Measurements from ENCODE around the gene ECT2.
"Not testable (repeated sequence)": the region's sequence is repeated elsewhere in the genome, so short reads cannot be mapped to it uniquely, and the experiment has no call there.

Gene ECT2

GRCh38 chr3:172739462-172739861, 11.1 kb upstream of the ECT2 start:
- DNase-seq = no peak

- DNase-seq = no peak
Measured at GRCh38 chr3:172746475-172746874, 4.1 kb upstream of the ECT2 start.

- no peak for DNase-seq
Measured at GRCh38 chr3:172749230-172749965, 1.1 kb upstream of the ECT2 start.

- no peak for DNase-seq
Measured at GRCh38 chr3:172750069-172750367, 508 bp upstream of the ECT2 start.

- no peak for DNase-seq
Measured at GRCh38 chr3:172751175-172751704, 714 bp downstream of the ECT2 start.

GRCh38 chr3:172752651-172753050, 2.1 kb downstream of the ECT2 start:
- DNase-seq = no peak

- no peak for DNase-seq
Measured at GRCh38 chr3:172753125-172753524, 2.6 kb downstream of the ECT2 start.

GRCh38 chr3:172760416-172760815, 9.9 kb downstream of the ECT2 start:
- DNase-seq = not testable (repeated sequence)

GRCh38 chr3:172766241-172766640, 15.7 kb downstream of the ECT2 start:
- no peak for DNase-seq

- DNase-seq = no peak
Measured at GRCh38 chr3:172766718-172767405, 16.3 kb downstream of the ECT2 start.

GRCh38 chr3:172770382-172770781, 19.9 kb downstream of the ECT2 start:
- DNase-seq = no peak

- DNase-seq = no peak
Measured at GRCh38 chr3:172771672-172772071, 21.1 kb downstream of the ECT2 start.

GRCh38 chr3:172776049-172776717, 25.7 kb downstream of the ECT2 start:
- no peak for DNase-seq

- DNase-seq = no peak
Measured at GRCh38 chr3:172777901-172778300, 27.4 kb downstream of the ECT2 start.

GRCh38 chr3:172782235-172782634, 31.7 kb downstream of the ECT2 start:
- no peak for DNase-seq

GRCh38 chr3:172786036-172786435, 35.5 kb downstream of the ECT2 start:
- DNase-seq = no peak

- DNase-seq = no peak
Measured at GRCh38 chr3:172787019-172787418, 36.5 kb downstream of the ECT2 start.

GRCh38 chr3:172787746-172788145, 37.2 kb downstream of the ECT2 start:
- DNase-seq = no peak

GRCh38 chr3:172799246-172799645, 48.7 kb downstream of the ECT2 start:
- no peak for DNase-seq

GRCh38 chr3:172800156-172800555, 49.6 kb downstream of the ECT2 start:
- no peak for DNase-seq

- no peak for DNase-seq
Measured at GRCh38 chr3:172803489-172803888, 53.0 kb downstream of the ECT2 start.

- no peak for DNase-seq
Measured at GRCh38 chr3:172804323-172804722, 53.8 kb downstream of the ECT2 start.

GRCh38 chr3:172808969-172809546, 58.5 kb downstream of the ECT2 start:
- DNase-seq = no peak

GRCh38 chr3:172811099-172811498, 60.6 kb downstream of the ECT2 start:
- no peak for DNase-seq
